GM23338 (cell line): ENCODE measurements around the gene PSMA1. TPM values are rescaled to one million over a fixed set of nuclear protein-coding genes. Genes with fewer than 3 reads are reported as not detected.

Source experiments
- ETS1 ChIP-seq: IDR thresholded peaks from 2 replicates; pipeline ENCODE4 v1.6.1; 2016; ENCODE audit warnings: antibody characterized with exemption
- NANOG ChIP-seq: IDR thresholded peaks from 2 replicates; pipeline ENCODE4 v1.6.1; 2016; ENCODE audit warnings: antibody characterized with exemption, borderline replicate concordance
- POLR2AphosphoS5 ChIP-seq: IDR thresholded peaks from 2 replicates; pipeline ENCODE4 v1.6.1; 2016; ENCODE audit warnings: antibody characterized with exemption, low read depth
- REST ChIP-seq: IDR thresholded peaks from one replicate; pipeline ENCODE4 v1.6.1; 2018; ENCODE audit warnings: antibody characterized with exemption; ENCODE audit not compliant: unreplicated experiment
- ZNF331 ChIP-seq: fragments of 250-450 bp; sonication (Bioruptor Pico); IDR thresholded peaks from 2 replicates; pipeline ENCODE4 v1.5.0; 2020; ENCODE audit warnings: low read depth, mild to moderate bottlenecking, moderate library complexity
- ZNF462 ChIP-seq: fragments of 250-450 bp; sonication (Bioruptor Pico); IDR thresholded peaks from 2 replicates; pipeline ENCODE4 v1.5.0; 2020; ENCODE audit warnings: mild to moderate bottlenecking, moderate library complexity
- polyA plus RNA-seq: library from polyadenylated mRNA; unstranded; fragments of >200 nt; fragmentation: Nextera tagmentation; extraction: Ambion mirVana; gene quantifications from 2 replicates; pipeline ENCODE4 v1.2.1, GENCODE V29; 2016
- total RNA-seq: library from RNA; depleted of rRNA; stranded (reverse); fragments of >200 nt; shearing (Covaris generic); gene quantifications from 2 replicates; pipeline ENCODE4 v1.2.3, GENCODE V29; 2014

PSMA1 gene
- total and polyA plus RNA-seq, 2 experiments from 2014 or later: 169 to 338 TPM

- TF ChIP-seq ZNF462 (CRISPR knock-in tag) (no peak), REST (no peak), ZNF331 (CRISPR knock-in tag) (no peak), ETS1 (no peak), POLR2AphosphoS5 (no peak), NANOG (no peak)
Observed at GRCh38 chr11:14529321-14529720, 9.1 kb upstream of the PSMA1 start (continued).
